ENCODE results near the gene OPALIN.
A peak's percentile ranks its signal among the peaks of the same experiment; 100 is the strongest.

The OPALIN gene

DNA sequence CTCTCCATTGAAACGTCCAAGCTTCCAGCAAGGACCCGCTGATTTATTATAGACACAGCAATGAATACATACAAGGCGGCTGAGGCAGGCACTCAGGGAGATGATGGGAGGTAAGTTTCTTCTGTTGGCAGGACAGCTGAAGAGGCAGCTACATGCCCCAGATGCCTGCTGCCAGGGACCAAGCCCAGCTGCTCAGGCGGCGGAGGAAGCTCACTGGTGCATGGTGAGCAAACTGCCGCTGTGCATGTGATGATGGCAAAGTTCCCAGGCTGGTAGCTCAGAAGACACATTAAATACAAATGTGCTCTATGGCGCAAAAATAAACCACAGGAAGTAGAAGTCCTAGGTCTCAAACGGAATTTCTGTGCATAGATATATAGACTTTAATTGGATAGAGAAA lies 52.3 kb downstream of the OPALIN start:
- peak; percentile 56 for FAIRE-seq
- no peak for DNase-seq (ENCODE audit: insufficient read length, low spot score)

- no peak for DNase-seq (ENCODE audit: insufficient read length, low spot score)
- no peak for FAIRE-seq
These were observed 53.8 kb downstream of the OPALIN start for GRCh38 chr10:96305019-96305418.

DNA sequence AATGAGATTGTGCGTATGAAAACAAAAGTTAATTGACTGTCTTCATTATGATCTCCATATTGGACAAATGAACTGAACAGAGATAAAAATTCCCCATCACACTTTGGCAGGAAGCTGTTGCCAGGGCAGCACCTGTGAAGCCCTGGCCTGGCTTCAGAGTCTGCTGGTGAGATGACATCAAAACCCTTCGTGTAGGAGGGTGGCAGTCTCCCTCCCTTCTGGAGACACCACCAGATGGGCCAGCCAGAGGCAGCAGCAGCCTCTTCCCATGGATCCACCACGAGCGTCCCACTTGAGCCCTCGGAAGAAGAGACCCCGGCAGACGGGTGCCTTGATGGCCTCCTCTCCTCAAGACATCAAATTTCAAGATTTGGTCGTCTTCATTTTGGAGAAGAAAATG lies 54.6 kb downstream of the OPALIN start, which contains the start of gene DNTT:
DNTT (plus strand) TSS at position 205 of the 400 bp plus-strand sequence; CDS start at position 269, 64 bp downstream.
- FAIRE-seq = no peak
- no peak for DNase-seq (ENCODE audit: insufficient read length, low spot score)

- no peak for FAIRE-seq
- no peak for DNase-seq (ENCODE audit: insufficient read length, low spot score)
These were observed 57.2 kb downstream of the OPALIN start for GRCh38 chr10:96301616-96302015.

DNA sequence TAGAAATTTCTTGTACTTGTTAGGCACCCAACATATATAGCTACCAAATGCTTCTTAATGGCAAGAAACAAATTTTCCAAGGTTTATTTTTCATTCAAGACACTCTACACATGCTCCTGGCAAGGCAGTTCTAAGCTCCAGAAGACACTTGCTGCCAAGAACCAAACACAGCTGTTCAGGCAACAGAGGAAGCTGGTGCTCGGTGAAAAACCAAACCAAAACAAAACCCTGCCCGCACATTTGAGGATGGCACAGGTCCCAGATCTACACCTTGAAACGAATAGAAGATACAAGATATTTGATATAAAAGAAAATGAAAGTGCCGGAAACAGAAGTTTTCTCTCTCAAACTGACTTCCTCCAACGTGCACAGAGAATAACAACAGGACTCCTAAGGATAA lies 59.4 kb downstream of the OPALIN start:
- DNase-seq (ENCODE audit: insufficient read length, low spot score) (no peak), FAIRE-seq (peak; percentile 28)

- FAIRE-seq = no peak
- no peak for DNase-seq (ENCODE audit: insufficient read length, low spot score)
These were observed 60.4 kb downstream of the OPALIN start for GRCh38 chr10:96298362-96298761.

- FAIRE-seq (no peak), DNase-seq (ENCODE audit: insufficient read length, low spot score) (no peak)
These were observed 61.3 kb downstream of the OPALIN start for GRCh38 chr10:96297486-96297885.

GRCh38 chr10:96295475-96295874 lies 63.3 kb downstream of the OPALIN start:
- FAIRE-seq (no peak), DNase-seq (ENCODE audit: insufficient read length, low spot score) (no peak)

All from GM19239 (cell line).